GM18873 (cell line): ENCODE data around the gene COQ8A.

Experiments used
- ATAC-seq: cut with Tn5 transposase; IDR thresholded peaks from one replicate; pipeline ENCODE4 v1.9.1; 2021; ENCODE audit warnings: mild to moderate bottlenecking, moderate library complexity, moderate number of reproducible peaks; ENCODE audit not compliant: unreplicated experiment, low FRiP score

COQ8A gene

GRCh38 chr1:226940029-226940805, at the start of gene COQ8A:
COQ8A (plus strand) TSS chr1:226940294; CDS start chr1:226961386, 21,092 bp downstream.
- peak; percentile 96 for ATAC-seq

GRCh38 chr1:226890331-226891108, 49.6 kb upstream of the COQ8A start:
- ATAC-seq, result no peak

DNA sequence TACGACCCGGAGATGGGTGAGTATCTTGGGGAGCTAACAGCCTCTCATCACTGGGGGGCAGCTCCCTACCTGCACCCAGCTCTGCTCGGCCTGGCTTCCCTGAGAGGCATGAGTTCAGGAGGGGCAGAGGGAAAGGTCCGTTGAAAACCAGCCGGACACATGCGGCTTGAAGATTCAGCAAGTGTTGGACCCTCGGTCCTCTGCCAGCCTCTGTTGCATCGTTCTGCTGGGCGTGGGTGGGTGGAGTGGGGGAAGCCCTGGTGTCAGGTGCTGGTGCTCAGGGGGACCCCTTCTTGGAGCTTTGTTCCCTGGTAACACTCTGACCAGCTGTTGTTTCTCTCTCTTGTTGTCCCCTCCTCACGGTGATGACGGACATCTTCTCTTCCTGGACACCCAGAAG, 48.7 kb upstream of the COQ8A start:
- ATAC-seq, result no peak

DNA sequence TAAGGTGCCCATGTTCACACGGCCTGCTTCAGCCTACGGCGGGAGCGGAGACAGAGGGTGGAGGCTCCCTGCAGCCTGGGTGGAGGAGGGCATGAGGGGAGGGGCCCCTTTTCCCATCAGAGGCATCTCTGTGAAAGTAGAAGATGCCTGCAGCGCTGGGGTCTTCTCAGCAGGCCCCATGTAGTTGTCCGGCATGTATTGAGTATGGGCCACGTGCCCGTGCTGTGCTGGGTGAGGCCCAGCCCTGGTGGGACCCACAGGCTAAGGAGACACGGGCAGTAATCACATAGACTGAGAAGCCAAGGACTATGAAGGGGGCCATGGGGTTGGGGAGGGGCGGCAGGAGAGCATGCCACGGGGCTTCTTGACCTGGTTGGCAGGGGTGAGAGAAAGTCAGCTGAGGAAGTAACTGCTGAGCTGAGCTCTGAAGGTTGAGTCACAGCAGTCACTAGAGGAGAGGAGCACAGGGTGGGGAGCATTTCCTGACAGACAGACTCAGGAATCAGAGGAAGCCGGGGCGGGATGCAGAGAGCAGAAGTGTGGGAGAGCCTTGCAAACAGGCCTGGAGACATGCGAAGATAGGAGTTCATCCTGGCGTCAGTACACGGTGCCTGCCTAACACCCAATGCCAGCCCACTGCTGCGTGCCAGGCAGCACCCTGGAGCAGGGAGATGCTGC, 48.1 kb upstream of the COQ8A start:
- no peak for ATAC-seq

GRCh38 chr1:226892524-226892875, 47.6 kb upstream of the COQ8A start:
- ATAC-seq, result no peak

GRCh38 chr1:226893936-226894335, 46.2 kb upstream of the COQ8A start:
- no peak for ATAC-seq

DNA sequence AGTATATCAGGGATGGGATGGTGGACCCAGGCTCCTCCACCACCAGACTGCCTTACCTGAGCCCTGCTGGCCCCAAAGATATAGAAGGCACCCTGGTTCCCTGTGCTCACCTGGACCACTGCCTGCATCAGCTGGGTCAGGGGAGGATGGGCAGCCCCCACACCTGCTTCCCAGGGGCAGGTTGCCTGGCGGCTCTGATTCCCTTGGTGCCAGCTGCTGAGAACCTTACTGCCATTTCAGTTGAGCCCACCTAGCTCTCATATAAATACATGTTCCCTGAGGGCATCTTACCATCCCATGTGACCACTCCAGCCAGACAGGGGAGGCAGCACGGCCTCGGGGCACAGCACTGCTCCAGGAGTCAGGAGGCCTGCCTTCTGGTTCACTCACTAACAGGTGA, 45.3 kb upstream of the COQ8A start:
- no peak for ATAC-seq

DNA sequence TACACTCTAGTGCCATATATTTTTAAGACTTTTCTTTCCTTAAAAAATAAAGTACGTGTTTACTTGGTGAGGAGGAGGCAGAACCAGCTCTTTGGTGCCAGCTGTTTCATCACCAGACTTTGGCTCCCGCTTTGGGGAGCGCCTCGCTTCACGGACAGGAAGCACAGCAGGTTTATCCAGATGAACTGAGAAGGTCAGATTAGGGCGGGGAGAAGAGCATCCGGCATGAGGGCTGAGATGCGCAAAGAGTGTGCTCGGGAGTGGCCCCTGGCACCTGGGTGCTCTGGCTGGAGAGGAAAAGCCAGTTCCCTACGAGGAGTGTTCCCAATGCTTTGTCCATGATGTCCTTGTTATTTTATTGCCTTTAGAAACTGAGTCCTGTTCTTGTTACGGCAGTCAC, 44.5 kb upstream of the COQ8A start:
- no peak for ATAC-seq

- ATAC-seq, result no peak
Measured at GRCh38 chr1:226898246-226898645, 41.8 kb upstream of the COQ8A start.

DNA sequence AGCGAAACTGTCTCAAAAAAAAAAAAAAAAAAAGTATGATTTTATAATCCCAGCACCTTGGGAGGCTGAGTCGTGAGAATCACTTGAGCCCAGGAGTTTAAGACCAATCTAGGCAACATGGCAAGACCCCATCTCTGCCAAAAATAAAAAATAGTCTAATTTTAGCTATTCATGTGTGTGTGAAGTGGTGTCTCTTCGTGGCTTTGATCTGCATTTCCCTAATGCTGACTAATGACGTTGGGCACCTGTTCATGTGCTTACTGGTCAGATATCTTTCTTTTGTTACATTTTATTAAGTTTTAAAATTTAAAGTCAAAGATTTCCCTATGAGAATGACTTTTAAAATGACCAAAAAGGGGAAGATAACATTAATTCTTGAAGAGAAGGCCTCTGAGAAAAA, 38.7 kb upstream of the COQ8A start:
- ATAC-seq, result no peak

GRCh38 chr1:226902601-226903000, 37.5 kb upstream of the COQ8A start:
- no peak for ATAC-seq

- ATAC-seq, result no peak
Measured at GRCh38 chr1:226903819-226904716, 36.0 kb upstream of the COQ8A start.

DNA sequence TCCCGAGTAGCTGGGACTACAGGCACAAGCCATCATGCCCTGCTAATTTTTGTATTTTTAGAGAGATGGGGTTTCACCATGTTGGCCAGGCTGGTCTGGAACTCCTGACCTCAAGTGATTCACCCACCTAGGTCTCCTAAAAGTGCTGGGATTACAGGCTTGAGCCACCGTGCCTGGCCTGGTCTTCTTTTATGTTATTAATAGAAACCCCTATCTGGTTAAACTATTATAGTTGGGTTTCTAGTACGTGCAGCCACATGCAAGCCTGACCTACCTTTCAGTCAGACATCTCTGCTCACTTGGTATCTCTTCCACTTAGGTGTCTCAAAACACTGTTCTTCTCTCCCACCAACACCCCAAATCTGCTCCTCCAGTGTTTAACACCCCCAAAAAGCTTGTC, 35.3 kb upstream of the COQ8A start:
- no peak for ATAC-seq

DNA sequence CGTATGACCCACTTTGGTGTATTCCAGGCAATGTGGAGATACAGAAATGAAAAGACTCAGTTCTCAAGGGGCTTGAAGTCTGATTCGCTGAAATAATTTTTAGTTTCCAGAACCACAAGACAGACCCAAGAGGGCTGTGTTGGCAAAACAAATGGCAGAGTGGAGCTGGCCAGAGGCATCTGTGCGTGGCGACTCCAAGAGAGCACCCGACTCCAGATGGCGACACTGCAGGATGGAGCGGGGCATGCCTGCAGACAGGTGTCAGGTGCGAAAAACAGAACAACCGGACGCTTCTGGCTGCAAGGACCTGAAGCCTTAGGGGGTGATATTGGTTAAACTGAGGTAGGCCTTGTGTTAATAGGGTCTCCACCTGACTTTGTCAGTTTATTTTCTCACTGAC, 31.7 kb upstream of the COQ8A start:
- no peak for ATAC-seq

- no peak for ATAC-seq
Measured at GRCh38 chr1:226908913-226909312, 31.2 kb upstream of the COQ8A start.

GRCh38 chr1:226912587-226913176, 27.4 kb upstream of the COQ8A start:
- ATAC-seq, result no peak

GRCh38 chr1:226915672-226915995, 24.5 kb upstream of the COQ8A start:
- no peak for ATAC-seq

DNA sequence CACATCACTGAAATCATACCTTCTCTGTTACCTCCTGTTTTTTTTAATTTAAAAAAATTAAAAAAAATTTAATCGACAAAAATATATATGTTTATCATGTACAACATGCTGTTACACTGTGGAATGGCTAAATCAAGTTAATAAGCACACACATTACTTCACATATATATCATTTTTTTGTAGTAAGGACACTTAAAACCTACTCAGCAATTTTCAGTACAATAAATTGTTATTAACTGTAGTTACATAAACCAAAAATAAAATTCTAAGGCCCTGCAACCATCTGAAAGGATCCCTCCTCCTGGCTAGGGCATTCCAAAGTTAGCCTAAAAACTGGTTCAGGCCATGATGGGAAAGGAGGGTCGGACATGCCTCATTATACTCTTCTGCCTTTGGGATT, 23.6 kb upstream of the COQ8A start:
- ATAC-seq, result no peak

DNA sequence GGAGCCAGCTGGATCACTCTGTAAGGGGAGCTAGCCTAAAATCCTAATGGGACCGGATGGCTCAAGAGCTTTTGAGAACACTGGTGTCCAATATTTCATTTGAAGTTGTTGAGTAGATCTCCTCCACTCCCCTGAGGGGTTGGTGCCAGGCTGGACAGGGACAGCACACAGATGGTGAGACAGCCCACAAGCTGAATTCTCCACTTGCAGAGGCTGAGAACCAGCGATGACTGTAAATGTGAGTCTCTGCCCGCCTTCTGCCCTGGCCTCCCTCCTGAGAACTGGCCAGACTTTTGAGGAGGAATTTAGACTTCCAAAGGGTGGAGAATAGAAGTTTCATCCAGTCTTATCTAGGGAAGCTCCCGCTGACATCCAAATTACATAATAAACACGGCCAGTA, 20.5 kb upstream of the COQ8A start:
- ATAC-seq, result no peak

DNA sequence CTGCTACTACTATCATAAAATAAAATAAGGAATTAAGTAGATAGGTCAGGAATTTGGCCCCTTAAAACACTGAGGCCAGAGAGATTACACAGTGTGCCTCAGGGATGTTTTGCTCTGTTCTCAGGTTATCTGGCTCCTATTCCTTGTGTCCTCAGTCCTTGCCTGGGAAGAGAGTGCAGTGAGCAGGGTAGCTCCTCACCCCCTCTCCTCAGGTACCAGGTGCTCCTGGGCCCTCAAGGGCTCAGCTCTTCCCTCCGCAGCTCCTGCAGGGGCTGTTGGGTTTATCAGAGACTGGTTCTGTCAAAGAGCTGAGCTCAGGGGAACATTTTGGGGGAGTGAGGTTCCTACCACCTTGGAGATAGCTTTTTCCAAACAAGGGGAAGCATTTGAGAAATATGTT, 20.1 kb upstream of the COQ8A start:
- no peak for ATAC-seq
